Hematopoietic multipotent progenitor cell treated with erythropoietin and hydrocortisone succinate and interleukin-3 and kit ligand, for 8 days (in vitro differentiated cells): ENCODE results near the gene STXBP6.

ENCODE experiments used
- DNase-seq: peaks from one replicate; pipeline ENCODE4 v3.0.0-alpha.2; 2015

STXBP6 gene

DNA sequence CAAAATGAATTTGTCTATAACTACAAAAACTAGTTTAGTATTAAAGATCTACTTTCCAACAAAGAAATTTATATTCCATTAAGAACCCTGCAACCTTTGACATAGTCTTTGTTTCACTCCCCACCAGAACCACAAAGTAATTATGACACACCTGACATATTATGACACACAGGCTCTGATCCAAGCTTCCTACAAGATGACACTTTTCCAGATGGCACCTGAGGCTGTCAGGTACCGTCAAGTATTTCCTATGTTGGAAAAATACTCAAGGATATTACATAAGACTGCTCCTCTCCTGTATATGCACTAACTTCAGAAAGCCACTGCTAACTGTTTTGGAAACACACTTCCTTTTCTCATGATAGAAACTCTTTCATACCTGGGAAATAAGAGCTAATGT lies 38.9 kb downstream of the STXBP6 start:
- no peak for DNase-seq

DNA sequence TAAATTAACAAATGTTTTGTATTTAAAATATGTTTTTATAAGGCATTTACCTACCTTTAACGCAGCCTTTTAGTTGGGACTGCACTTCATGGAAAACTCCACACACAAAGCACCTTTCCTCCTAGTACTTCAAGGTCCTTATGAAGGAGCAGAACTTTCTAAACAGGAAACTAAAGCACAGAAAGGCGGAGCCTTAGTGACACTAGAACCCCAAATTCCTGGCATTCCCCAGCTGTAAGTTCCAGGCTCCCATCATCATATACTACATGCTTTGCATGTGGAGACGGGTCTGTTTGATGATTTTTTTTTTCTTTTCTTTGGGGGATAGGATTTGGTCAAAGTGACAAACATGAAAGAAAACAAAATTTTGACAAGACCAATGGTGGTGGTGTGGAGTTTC lies 39.5 kb downstream of the STXBP6 start:
- DNase-seq: no peak

DNA sequence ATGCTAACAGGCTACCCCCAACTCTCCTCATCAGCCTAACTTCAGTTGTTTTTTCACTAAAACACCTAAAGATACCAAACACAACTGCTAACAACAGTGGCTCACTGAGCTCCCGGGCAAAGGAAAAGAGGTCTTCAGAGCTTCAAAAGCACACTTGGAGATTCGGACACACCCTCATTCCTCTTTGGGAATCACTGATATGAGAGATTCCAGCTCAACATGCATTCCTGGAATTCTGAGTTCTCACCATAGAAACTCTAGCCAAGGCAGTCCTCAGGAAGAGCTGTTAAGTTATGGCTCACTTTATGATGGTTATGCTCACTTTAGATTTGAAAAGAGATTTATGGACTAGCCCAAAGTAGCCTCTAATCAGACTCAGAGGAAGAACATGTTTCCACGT lies 40.1 kb downstream of the STXBP6 start:
- no peak for DNase-seq

- no peak for DNase-seq
Observed at GRCh38 chr14:25007832-25008231, 42.1 kb downstream of the STXBP6 start.

- no peak for DNase-seq
Observed at GRCh38 chr14:25006961-25007795, 42.8 kb downstream of the STXBP6 start.

- DNase-seq: no peak
Observed at GRCh38 chr14:25006031-25006430, 43.9 kb downstream of the STXBP6 start.

GRCh38 chr14:25004389-25004809 lies 45.5 kb downstream of the STXBP6 start:
- DNase-seq: no peak

DNA sequence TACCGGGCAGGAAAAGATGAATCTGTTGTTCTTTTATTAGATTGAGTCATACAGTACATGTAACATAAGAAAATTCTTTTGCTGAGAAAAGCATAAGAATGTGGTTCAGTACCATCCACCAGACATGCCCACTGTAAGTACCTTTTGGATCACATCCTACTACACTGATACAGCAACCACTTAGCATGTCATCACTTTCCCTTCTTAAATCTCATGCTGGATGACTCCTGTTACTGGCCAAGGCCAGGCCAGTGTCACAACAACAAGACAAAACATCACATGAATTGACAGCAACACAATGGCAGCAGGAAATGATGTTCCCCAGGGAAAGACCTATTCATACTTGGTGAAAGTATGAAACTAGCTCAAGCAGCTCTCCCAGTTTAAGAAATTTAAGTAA lies 46.4 kb downstream of the STXBP6 start:
- DNase-seq: no peak

GRCh38 chr14:25001601-25002000 lies 48.3 kb downstream of the STXBP6 start:
- no peak for DNase-seq

DNA sequence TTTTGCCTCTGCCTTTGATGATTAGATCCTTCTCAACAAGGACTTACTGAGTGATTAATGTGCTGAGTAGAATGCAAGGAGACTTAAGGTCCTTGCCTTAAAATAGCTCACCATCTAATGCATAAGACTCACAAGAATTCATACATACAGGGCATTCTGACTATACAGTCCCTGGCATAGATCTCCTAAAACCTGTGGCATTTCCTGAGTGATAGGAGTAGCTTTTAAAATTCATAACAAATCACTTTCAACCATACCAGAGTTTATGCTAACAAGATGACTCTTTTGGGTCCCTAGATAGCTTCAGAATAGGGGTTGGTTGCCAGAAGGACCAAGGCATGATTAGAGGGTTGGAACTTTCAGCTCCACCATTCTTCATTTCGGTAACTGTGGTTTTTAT lies 48.8 kb downstream of the STXBP6 start:
- no peak for DNase-seq

DNA sequence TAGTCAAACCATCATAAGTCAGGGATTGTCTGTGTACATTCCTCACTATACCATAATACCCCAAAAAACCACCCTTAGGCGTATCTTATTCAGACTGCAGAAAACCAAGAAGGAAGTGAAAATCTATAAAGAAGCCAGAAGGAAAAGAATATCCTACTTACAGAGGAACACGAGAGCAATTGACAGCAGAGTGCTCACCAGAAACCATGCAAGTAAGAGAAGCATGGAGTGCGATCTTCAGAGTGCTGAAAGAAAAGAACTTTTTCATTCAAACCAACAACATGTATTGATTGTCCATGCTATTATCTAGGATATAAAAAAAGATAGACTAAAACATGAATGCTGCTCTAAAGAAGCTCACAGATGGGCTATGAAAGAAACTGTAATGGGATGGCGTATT lies 50.8 kb downstream of the STXBP6 start:
- DNase-seq: no peak

DNA sequence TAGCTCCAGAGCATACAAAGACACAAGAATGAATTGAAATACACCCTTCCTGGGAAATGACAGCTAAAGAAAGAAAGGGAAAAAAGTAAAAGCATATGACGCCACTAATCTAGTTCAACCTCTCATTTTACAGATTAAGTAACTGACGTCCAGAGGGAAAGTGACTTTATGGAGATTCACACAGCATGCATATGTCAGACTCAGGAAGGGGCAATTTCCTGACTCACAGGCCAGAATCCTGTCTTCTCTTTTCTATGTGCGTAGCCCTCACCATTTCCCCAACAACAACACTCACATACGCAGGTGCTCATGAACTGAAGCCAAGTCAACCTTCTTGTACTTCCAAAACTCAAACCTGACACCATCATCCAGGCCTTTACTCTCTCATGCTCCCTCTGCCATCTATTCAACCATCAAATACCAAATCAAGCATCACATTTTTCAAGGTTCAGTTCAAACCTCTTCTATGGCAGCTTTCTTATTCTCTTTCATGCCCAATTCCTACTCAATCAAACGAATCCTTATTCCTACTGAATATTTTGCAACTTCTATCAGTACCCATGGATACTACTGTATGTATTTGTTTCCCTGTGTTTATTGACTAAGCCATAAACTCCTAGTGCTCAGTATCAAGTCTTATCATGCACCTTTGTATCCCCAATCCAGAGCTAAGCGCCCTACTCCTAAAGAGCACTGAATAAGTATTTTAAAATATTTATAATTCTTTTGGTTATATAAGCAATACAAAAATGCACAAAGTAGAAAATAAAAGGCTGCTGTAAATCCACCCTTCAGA lies 52.8 kb downstream of the STXBP6 start:
- DNase-seq: no peak

GRCh38 chr14:24995016-24995415 lies 54.9 kb downstream of the STXBP6 start:
- DNase-seq: no peak

DNA sequence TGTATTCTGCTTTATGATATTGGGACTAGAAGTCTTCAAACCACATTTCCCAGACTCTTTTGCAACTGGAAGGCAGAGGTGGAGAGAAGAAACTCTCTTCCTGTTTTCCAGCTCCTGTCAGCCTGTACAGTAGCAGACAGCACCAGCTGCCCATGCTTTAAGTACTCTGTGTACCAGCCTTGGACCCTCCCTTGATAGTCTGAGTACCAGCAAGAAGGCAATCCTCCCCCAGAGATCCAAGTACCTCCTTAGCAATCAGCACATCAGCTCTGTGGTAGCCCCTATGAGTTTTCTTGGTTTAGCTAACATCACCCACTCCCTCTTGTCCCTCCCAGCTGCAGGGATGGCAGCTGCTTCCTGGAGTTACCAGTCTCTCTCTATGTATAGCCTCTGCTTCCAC lies 56.3 kb downstream of the STXBP6 start:
- DNase-seq: no peak

DNA sequence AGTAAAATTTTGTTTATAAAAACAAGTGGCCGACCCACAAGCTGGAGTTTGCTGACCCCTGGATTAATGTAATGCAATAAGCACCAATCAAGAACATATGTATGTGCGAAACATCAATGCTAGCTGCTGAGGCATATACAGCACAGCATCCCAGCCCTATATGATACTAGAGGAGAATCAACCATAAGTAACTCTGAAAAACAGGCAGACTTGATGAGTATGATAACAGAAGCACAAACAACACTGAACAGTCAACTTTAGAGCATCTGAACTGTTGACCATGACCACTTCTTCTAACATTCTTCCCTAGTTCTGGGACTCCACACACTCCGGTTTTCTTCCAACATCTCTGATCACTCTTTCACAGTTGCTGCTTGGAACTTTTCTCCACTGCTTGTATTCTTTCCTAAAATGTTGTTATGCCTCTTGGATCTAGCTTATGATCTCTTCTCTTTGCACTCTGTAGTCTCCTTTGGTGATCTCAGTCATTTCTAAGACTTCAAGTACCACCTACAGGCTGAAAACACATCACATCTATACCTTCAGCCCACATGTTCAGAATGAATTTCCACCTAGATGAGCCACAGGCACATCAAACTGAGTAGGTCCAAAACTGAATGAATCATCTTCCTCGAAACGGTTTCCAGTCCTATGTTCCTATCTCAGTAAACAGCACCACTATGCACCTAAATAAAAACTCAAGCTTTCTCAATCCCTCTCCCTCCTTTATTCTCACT lies 57.2 kb downstream of the STXBP6 start:
- DNase-seq: no peak

- DNase-seq: no peak
Observed at GRCh38 chr14:24991821-24992220, 58.1 kb downstream of the STXBP6 start.

GRCh38 chr14:24991288-24991687 lies 58.7 kb downstream of the STXBP6 start:
- DNase-seq: no peak

- DNase-seq: no peak
Observed at GRCh38 chr14:24990773-24991172, 59.2 kb downstream of the STXBP6 start.

DNA sequence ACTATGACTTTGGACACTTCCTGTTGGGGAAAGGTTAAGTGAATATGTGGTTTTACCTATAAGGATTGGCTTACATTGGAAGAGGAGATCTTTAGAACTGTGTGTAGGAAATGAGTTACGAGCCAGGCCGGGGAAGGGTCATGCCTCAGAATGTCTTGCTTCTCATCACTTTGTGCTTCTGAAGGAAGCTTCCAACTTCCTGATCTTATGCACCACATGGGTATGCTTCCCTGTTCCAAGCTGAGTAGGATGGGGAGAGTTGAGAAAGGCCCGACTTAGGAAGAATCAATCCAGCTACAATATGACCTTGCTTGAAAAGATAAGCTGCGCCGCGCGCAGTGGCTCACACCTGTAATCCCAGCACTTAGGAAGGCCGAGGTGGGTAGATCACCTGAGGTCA lies 59.9 kb downstream of the STXBP6 start:
- no peak for DNase-seq

DNA sequence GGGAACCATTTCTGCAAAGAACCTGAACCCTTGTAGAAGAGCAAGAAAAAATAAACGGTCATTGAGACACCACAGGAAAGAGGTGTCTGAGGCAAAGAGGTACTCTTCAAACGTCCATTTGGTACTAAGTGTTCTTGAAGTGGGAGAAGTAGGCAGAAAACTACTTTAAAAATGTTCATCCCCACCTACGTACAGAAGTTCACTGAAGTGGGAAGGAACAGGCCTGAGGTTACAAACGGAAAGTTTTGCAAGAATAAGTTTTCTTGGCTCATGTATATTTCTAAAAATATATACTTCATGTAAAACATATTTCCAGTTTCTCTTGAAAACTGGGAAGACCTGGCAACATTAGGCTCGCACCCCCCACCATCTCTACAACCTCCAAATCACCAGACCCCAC lies 61.2 kb downstream of the STXBP6 start:
- no peak for DNase-seq

DNA sequence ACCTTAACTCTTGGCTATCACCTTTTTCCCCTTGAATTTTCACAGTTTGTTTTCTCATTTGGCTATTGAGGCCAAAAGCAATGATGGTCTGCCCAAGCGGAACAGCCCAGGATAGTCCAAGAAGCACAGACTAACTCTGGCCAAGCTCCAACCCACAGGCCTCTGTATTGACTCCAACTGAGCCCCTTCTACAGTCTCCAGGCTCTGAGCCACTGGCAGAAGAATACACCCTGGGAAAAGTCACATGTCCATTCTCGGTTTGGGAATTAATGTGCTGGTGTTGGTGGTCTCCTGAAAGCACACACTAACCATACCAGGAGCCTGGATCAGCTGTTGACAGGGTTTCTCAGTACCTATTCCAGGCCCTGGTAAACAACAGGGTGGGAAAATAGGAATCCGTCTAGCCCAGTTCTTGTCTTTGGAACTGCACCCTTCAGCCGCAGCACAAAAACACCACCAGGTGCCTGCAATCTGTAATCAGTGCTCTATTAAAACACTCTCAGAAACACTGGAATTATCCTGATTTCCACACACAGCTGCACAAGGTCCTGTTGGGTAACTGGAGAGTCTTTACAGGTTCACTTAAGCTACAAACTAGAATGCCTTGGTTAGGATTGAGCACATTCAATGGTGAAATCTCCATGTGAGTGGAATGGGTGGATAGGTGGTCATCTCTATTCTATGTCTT lies 63.6 kb downstream of the STXBP6 start:
- no peak for DNase-seq

GRCh38 chr14:24984846-24985589 lies 64.9 kb downstream of the STXBP6 start:
- peak; percentile 89 for DNase-seq
